GM23338 (cell line): Measurements from ENCODE around the gene PPAN. TPM values are rescaled to one million over a fixed set of nuclear protein-coding genes. Genes with fewer than 3 reads are reported as not detected.

ENCODE experiments used
- ATAC-seq: fragments of 200-7000 bp; cut with Tn5 transposase; 3 replicates; pipeline ENCODE4 v1.9.1; 2020
- DNase-seq: peaks from one replicate; pipeline ENCODE4 v3.0.0-alpha.2; 2015; ENCODE audit warnings: low spot score
- H2AFZ ChIP-seq: fragments of 200-600 bp; sonication (generic); 2 replicates; pipeline ENCODE4 v1.8.0; 2016; ENCODE audit warnings: antibody characterized with exemption, mild to moderate bottlenecking, moderate library complexity
- H3F3A ChIP-seq: fragments of 200-600 bp; sonication (generic); replicated peaks from 2 replicates; pipeline ENCODE4 v1.8.0; 2017; ENCODE audit warnings: antibody characterized with exemption, mixed run types, low read depth
- H3K27ac ChIP-seq: fragments of 200-600 bp; sonication (generic); 2 replicates; pipeline ENCODE4 v1.6.1; 2016; ENCODE audit warnings: low read depth
- H3K27me3 ChIP-seq: fragments of 200-600 bp; sonication (generic); 2 replicates; pipeline ENCODE4 v1.8.0; 2016; ENCODE audit warnings: mild to moderate bottlenecking, mixed run types, moderate library complexity; ENCODE audit not compliant: insufficient read depth
- H3K36me3 ChIP-seq: fragments of 200-600 bp; sonication (generic); 2 replicates; pipeline ENCODE4 v1.8.0; 2016; ENCODE audit warnings: mild to moderate bottlenecking; ENCODE audit not compliant: insufficient read depth
- H3K4me1 ChIP-seq: fragments of 200-600 bp; sonication (generic); 2 replicates; pipeline ENCODE4 v1.8.0; 2016; ENCODE audit warnings: mild to moderate bottlenecking, moderate library complexity; ENCODE audit not compliant: insufficient read depth
- H3K4me2 ChIP-seq: fragments of 200-600 bp; sonication (generic); 2 replicates; pipeline ENCODE4 v1.7.1; 2017; ENCODE audit warnings: mixed run types
- H3K4me3 ChIP-seq: fragments of 200-600 bp; sonication (generic); 2 replicates; pipeline ENCODE4 v1.6.1; 2016; ENCODE audit warnings: mixed run types
- H3K79me2 ChIP-seq: fragments of 200-600 bp; sonication (generic); replicated peaks from 2 replicates; pipeline ENCODE4 v1.8.0; 2017; ENCODE audit warnings: mild to moderate bottlenecking; ENCODE audit not compliant: insufficient read depth
- H3K9me2 ChIP-seq: fragments of 200-600 bp; sonication (generic); 2 replicates; pipeline ENCODE4 v1.8.0; 2017; ENCODE audit not compliant: insufficient read depth
- H4K20me1 ChIP-seq: fragments of 200-600 bp; sonication (generic); replicated peaks from 2 replicates; pipeline ENCODE4 v1.8.0; 2017; ENCODE audit warnings: mild to moderate bottlenecking; ENCODE audit not compliant: insufficient read depth
- H3K27ac Mint-ChIP-seq: 2 replicates; pipeline ENCODE4 v1.8.0; 2020; ENCODE audit warnings: inconsistent platforms, mild to moderate bottlenecking, moderate library complexity, mixed read lengths
- H3K27me3 Mint-ChIP-seq: 3 replicates; pipeline ENCODE4 v1.8.0; 2022; ENCODE audit warnings: low read depth, mild to moderate bottlenecking, moderate library complexity, mixed read lengths, inconsistent platforms; ENCODE audit not compliant: insufficient read depth, poor library complexity
- H3K36me3 Mint-ChIP-seq: 3 replicates; pipeline ENCODE4 v1.8.0; 2021; ENCODE audit warnings: low read depth, mild to moderate bottlenecking, inconsistent platforms, moderate library complexity, mixed read lengths
- H3K4me1 Mint-ChIP-seq: 3 replicates; pipeline ENCODE4 v1.8.0; 2020; ENCODE audit warnings: mild to moderate bottlenecking, inconsistent platforms, mixed read lengths
- H3K4me3 Mint-ChIP-seq: 3 replicates; pipeline ENCODE4 v1.8.0; 2021; ENCODE audit warnings: moderate library complexity, mild to moderate bottlenecking, inconsistent platforms, mixed read lengths
- H3K9me3 Mint-ChIP-seq: 3 replicates; pipeline ENCODE4 v1.8.0; 2020; ENCODE audit warnings: moderate library complexity, mild to moderate bottlenecking, inconsistent platforms, mixed read lengths
- CREB1 ChIP-seq: fragments of 250-450 bp; sonication (Bioruptor Pico); IDR thresholded peaks from 2 replicates; pipeline ENCODE4 v1.5.0; 2020; ENCODE audit warnings: low read depth, mild to moderate bottlenecking, moderate library complexity
- JUNB ChIP-seq: IDR thresholded peaks from one replicate; pipeline ENCODE4 v1.6.1; 2016; ENCODE audit warnings: antibody characterized with exemption; ENCODE audit not compliant: unreplicated experiment
- NANOG ChIP-seq: IDR thresholded peaks from 2 replicates; pipeline ENCODE4 v1.6.1; 2016; ENCODE audit warnings: antibody characterized with exemption, borderline replicate concordance
- POLR2AphosphoS5 ChIP-seq: IDR thresholded peaks from 2 replicates; pipeline ENCODE4 v1.6.1; 2016; ENCODE audit warnings: antibody characterized with exemption, low read depth
- ZNF114 ChIP-seq: fragments of 250-450 bp; sonication (Bioruptor Pico); IDR thresholded peaks from 2 replicates; pipeline ENCODE4 v1.5.0; 2020; ENCODE audit warnings: mild to moderate bottlenecking, moderate library complexity
- ZNF331 ChIP-seq: fragments of 250-450 bp; sonication (Bioruptor Pico); IDR thresholded peaks from 2 replicates; pipeline ENCODE4 v1.5.0; 2020; ENCODE audit warnings: low read depth, mild to moderate bottlenecking, moderate library complexity
- polyA plus RNA-seq: library from polyadenylated mRNA; unstranded; fragments of >200 nt; fragmentation: Nextera tagmentation; extraction: Ambion mirVana; gene quantifications from 2 replicates; pipeline ENCODE4 v1.2.1, GENCODE V29; 2016
- total RNA-seq: library from RNA; depleted of rRNA; stranded (reverse); fragments of >200 nt; shearing (Covaris generic); gene quantifications from 2 replicates; pipeline ENCODE4 v1.2.3, GENCODE V29; 2014
- TF ChIP-seq, protein P1 (sequence below), 2 experiments: fragments of 200-600 bp in 1 of 2; sonication (generic) in 1 of 2; conservative IDR thresholded peaks; 2 replicates each; pipeline versions ENCODE4 v1.5.1 to v1.6.1; 2016 to 2017; ENCODE audit warnings: antibody characterized with exemption in 2 of 2, low read depth in 2 of 2, mild to moderate bottlenecking in 2 of 2, moderate library complexity in 1 of 2
- TF ChIP-seq, protein P2 (sequence below): IDR thresholded peaks from 2 replicates; pipeline ENCODE4 v1.6.1; 2016; ENCODE audit warnings: antibody characterized with exemption
- TF ChIP-seq, protein P3 (sequence below): IDR thresholded peaks from one replicate; pipeline ENCODE4 v1.6.1; 2018; ENCODE audit warnings: antibody characterized with exemption; ENCODE audit not compliant: unreplicated experiment

PPAN gene
- total and polyA plus RNA-seq, 2 experiments from 2014 or later, result 71.8 to 81.9 TPM

DNA sequence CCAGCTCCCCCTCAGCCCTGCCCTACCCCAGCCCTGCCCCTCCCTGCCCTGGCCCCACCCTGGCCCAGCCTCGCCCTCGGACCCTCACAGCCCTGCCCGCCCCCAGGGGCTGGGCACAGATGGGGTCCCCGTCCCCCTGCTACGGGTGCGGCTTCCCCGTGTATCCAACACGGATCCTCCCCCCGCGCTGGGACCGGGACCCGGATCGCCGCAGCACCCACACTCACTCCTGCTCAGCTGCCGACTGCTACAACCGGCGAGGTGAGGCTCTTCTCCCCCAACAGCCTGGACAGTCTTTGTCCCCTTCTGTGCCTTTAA lies 14.8 kb upstream of the PPAN start (continued):
- TF ChIP-seq, protein P1, sequence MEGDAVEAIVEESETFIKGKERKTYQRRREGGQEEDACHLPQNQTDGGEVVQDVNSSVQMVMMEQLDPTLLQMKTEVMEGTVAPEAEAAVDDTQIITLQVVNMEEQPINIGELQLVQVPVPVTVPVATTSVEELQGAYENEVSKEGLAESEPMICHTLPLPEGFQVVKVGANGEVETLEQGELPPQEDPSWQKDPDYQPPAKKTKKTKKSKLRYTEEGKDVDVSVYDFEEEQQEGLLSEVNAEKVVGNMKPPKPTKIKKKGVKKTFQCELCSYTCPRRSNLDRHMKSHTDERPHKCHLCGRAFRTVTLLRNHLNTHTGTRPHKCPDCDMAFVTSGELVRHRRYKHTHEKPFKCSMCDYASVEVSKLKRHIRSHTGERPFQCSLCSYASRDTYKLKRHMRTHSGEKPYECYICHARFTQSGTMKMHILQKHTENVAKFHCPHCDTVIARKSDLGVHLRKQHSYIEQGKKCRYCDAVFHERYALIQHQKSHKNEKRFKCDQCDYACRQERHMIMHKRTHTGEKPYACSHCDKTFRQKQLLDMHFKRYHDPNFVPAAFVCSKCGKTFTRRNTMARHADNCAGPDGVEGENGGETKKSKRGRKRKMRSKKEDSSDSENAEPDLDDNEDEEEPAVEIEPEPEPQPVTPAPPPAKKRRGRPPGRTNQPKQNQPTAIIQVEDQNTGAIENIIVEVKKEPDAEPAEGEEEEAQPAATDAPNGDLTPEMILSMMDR (conservative IDR thresholded peaks at IDR 0.05; ENCODE audit: low read depth in 2 of 2), result no peak
- TF ChIP-seq POLR2AphosphoS5, result no peak
- TF ChIP-seq JUNB, result no peak
- TF ChIP-seq ZNF331 (CRISPR knock-in tag), result no peak
- TF ChIP-seq CREB1 (CRISPR knock-in tag), result no peak

DNA sequence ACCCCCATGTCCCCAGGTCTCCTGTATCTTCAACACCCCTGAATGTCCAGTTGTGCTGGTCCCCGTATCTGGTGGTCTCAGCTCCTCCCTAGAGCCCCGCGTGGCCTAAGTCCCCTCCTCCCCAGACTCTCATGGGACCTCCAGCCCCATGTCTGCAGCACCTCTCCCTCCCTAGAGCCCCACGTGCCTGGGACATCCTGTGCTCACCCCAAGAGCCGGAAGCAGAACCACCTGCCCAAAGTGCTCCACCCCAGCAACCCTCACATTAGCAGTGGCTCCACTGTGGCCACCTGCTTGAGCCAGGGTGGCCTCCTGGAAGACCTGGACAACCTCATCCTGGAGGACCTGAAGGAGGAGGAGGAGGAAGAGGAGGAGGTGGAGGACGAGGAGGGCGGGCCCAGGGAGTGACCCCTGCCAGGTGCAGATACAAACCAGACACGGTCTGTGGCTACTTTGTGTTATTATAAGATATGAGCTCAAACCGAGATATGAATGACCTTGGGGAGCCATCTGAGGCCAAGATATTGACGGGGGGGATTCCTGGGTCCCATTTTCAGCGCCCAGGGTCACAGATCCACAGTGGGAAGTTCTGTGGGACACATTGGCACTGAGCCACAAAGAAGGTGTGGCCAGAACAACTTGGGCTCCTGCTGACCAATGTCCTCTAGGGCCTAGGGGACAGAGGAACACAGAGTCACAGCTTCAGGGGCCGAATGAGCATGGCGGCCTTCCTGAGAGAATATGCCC lies 14.1 kb upstream of the PPAN start:
- no peaks in the 10 kb centered on the region for H3K79me2 ChIP-seq
- peaks cover 5% of the 10 kb centered on the region for H3F3A ChIP-seq
- no peak overlapping the region for H3K4me3 Mint-ChIP-seq
- no peaks in the 10 kb centered on the region; the same call in 2 of the 3 replicates for H3K4me1 Mint-ChIP-seq
- H3K9me3 Mint-ChIP-seq, result no peaks in the 10 kb centered on the region; the same call in 2 of the 3 replicates
- no peak overlapping the region for H2AFZ ChIP-seq
- H3K36me3 ChIP-seq, result no peaks in the 10 kb centered on the region
- peaks cover 15% of the 10 kb centered on the region for H3K36me3 Mint-ChIP-seq
- TF ChIP-seq NANOG (no peak), ZNF114 (CRISPR knock-in tag) (no peak)
- TF ChIP-seq, protein P2, sequence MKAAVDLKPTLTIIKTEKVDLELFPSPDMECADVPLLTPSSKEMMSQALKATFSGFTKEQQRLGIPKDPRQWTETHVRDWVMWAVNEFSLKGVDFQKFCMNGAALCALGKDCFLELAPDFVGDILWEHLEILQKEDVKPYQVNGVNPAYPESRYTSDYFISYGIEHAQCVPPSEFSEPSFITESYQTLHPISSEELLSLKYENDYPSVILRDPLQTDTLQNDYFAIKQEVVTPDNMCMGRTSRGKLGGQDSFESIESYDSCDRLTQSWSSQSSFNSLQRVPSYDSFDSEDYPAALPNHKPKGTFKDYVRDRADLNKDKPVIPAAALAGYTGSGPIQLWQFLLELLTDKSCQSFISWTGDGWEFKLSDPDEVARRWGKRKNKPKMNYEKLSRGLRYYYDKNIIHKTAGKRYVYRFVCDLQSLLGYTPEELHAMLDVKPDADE, result no peak
- TF ChIP-seq, protein P3, sequence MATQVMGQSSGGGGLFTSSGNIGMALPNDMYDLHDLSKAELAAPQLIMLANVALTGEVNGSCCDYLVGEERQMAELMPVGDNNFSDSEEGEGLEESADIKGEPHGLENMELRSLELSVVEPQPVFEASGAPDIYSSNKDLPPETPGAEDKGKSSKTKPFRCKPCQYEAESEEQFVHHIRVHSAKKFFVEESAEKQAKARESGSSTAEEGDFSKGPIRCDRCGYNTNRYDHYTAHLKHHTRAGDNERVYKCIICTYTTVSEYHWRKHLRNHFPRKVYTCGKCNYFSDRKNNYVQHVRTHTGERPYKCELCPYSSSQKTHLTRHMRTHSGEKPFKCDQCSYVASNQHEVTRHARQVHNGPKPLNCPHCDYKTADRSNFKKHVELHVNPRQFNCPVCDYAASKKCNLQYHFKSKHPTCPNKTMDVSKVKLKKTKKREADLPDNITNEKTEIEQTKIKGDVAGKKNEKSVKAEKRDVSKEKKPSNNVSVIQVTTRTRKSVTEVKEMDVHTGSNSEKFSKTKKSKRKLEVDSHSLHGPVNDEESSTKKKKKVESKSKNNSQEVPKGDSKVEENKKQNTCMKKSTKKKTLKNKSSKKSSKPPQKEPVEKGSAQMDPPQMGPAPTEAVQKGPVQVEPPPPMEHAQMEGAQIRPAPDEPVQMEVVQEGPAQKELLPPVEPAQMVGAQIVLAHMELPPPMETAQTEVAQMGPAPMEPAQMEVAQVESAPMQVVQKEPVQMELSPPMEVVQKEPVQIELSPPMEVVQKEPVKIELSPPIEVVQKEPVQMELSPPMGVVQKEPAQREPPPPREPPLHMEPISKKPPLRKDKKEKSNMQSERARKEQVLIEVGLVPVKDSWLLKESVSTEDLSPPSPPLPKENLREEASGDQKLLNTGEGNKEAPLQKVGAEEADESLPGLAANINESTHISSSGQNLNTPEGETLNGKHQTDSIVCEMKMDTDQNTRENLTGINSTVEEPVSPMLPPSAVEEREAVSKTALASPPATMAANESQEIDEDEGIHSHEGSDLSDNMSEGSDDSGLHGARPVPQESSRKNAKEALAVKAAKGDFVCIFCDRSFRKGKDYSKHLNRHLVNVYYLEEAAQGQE, result no peak
- H3K4me2 ChIP-seq, result no peak overlapping the region
- no peak overlapping the region for H3K27ac Mint-ChIP-seq
- no peak for ATAC-seq
- H3K27me3 Mint-ChIP-seq, result peaks cover 25% of the 10 kb centered on the region
- H3K9me2 ChIP-seq, result no peaks in the 10 kb centered on the region
- peaks cover 25% of the 10 kb centered on the region for H3K27me3 ChIP-seq
- no peaks in the 10 kb centered on the region; the same call in 1 of the 2 replicates for H3K4me1 ChIP-seq
- no peak for DNase-seq
- peaks cover 8% of the 10 kb centered on the region; the same call in 1 of the 2 replicates for H4K20me1 ChIP-seq
- no peak overlapping the region for H3K27ac ChIP-seq
- H3K4me3 ChIP-seq, result no peak overlapping the region
